Activated T-cell treated with anti-CD3 and anti-CD28 coated beads, Interleukin-2, amount 50 U/mL, for 72 hours (primary cell): ENCODE results near the gene IRF8. TPM values are rescaled to one million over a fixed set of nuclear protein-coding genes. Genes with fewer than 3 reads are reported as not detected.
"Not testable (repeated sequence)": the region's sequence is repeated elsewhere in the genome, so short reads cannot be mapped to it uniquely, and the experiment has no call there.

Experiments used
- ATAC-seq, 2 donors: fragments of 150-1000 bp; cut with Tn5 transposase; replicated peaks in 1 of 2; 2 replicates each; pipeline ENCODE4 v1.10.0; 2021; ENCODE audit warnings: moderate library complexity in 2 of 2, mild to moderate bottlenecking in 1 of 2
- DNase-seq, 2 donors: peaks; one replicate each; pipeline ENCODE4 v3.0.0; 2021 to 2022; ENCODE audit warnings: mixed read lengths in 1 of 2
- H3K27ac Mint-ChIP-seq: one replicate; pipeline ENCODE4 v1.8.0; 2022; ENCODE audit warnings: mild to moderate bottlenecking, moderate library complexity, mixed read lengths
- H3K27me3 Mint-ChIP-seq: one replicate; pipeline ENCODE4 v1.8.0; 2022; ENCODE audit warnings: low read depth, mixed read lengths
- H3K36me3 Mint-ChIP-seq, 2 donors: one replicate each; pipeline ENCODE4 v1.8.0; 2022; ENCODE audit warnings: mixed read lengths in 2 of 2, mild to moderate bottlenecking in 1 of 2; ENCODE audit not compliant: insufficient read depth in 2 of 2
- H3K4me1 Mint-ChIP-seq: one replicate; pipeline ENCODE4 v1.8.0; 2022; ENCODE audit warnings: low read depth, mixed read lengths
- H3K4me3 Mint-ChIP-seq, 2 donors: one replicate each; pipeline ENCODE4 v1.8.0; 2022; ENCODE audit warnings: mild to moderate bottlenecking in 2 of 2, mixed read lengths in 2 of 2, moderate library complexity in 2 of 2
- H3K9me3 Mint-ChIP-seq, 2 donors: one replicate each; pipeline ENCODE4 v1.8.0; 2022; ENCODE audit warnings: mixed read lengths in 2 of 2
- total RNA-seq, 2 donors: library from RNA; stranded (reverse); gene quantifications; one replicate each; pipeline ENCODE4 v1.2.3, GENCODE V29; 2022

The IRF8 gene, protein sequence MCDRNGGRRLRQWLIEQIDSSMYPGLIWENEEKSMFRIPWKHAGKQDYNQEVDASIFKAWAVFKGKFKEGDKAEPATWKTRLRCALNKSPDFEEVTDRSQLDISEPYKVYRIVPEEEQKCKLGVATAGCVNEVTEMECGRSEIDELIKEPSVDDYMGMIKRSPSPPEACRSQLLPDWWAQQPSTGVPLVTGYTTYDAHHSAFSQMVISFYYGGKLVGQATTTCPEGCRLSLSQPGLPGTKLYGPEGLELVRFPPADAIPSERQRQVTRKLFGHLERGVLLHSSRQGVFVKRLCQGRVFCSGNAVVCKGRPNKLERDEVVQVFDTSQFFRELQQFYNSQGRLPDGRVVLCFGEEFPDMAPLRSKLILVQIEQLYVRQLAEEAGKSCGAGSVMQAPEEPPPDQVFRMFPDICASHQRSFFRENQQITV
- total RNA-seq, result 10 to 100 TPM; 46.8 to 52.4 TPM

DNA sequence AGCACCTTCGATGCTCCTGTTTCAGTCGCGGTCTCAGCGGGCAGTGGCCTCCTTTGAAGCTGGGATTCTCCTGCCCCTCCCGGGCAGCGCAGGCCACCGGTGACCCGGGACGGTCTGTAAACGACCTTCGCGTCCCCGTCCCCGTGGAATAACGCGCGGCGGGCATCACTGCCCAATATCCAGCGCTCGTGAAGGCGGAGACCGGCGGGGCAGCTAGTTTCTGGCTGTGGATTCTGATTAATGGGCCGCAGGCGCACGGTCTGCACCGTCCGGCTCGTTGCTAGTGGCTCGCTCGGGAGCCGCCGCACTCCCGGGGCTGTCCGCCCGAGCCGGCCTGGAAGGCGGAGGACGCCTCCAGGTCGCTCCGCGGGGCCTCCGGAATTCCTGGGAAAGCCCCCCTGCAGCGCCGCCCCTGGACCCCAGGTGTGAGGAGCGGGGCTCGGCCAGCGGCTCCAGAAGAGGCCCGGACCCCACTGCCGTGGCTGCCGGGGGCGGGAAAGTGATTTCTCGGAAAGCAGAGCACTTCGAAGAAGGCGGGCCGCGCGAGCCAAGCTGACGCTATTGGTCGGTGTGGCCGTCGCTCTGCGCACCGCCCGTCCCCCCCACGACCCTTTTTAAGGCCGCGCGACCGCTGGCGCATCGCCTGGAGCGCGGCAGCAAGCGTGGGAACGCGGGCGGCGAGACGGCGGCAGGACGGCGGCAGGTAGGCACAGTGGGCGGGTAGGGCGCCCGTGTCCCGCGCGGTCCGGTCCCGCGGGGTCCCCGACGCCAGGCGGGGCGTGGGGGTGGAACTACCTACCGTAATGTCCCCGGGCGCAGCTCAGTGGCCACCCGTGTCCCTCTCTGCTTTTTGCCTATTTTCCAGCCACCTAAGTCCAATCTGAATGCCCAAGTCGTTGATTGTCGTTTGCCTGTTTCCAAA lies at the start of gene IRF8:
Gene IRF8 (plus strand): TSS at position 642 of the 922 bp plus-strand sequence. CDS start 3,854 bp downstream, outside the sequence.
- ATAC-seq (peak; percentile 80 to 83), DNase-seq (peak; percentile 84 to 88)
- Mint-ChIP-seq H3K4me3 (peak within 1 kb of the TSS; percentile 85 to 90), H3K27me3 (peaks cover 5% of the 10 kb centered on the region), H3K36me3 (peaks cover 10 to 16% of the 10 kb centered on the region in 2 donors), H3K27ac (peak within 1 kb of the TSS; percentile 93), H3K4me1 (peaks cover 63% of the 10 kb centered on the region), H3K9me3 (no peaks in the 10 kb centered on the region)

DNA sequence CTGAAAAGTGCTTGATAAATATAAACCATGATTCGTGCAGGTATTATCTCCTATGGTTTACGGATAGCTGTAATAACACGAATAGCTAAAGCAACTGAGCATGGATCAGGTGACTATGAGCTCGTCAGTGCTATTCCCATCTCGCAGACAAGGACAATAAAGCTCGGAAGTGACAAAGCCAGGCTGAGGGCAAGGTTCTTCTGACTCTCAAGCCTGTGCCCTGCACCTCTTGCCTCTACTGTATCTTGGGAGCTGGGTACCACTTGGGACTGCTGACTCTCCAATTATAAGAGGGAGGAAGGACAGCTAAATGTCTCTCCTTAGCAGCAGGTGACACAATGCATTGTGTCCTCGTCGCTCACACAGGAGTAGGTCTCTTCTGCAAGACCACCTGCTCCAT lies 49.6 kb upstream of the IRF8 start:
- Mint-ChIP-seq H3K27ac (no peak overlapping the region), H3K9me3 (no peaks in the 10 kb centered on the region), H3K4me3 (no peak overlapping the region), H3K4me1 (peaks cover 6% of the 10 kb centered on the region), H3K36me3 (no peaks in the 10 kb centered on the region), H3K27me3 (peaks cover 30% of the 10 kb centered on the region)
- ATAC-seq (no peak), DNase-seq (no peak)

DNA sequence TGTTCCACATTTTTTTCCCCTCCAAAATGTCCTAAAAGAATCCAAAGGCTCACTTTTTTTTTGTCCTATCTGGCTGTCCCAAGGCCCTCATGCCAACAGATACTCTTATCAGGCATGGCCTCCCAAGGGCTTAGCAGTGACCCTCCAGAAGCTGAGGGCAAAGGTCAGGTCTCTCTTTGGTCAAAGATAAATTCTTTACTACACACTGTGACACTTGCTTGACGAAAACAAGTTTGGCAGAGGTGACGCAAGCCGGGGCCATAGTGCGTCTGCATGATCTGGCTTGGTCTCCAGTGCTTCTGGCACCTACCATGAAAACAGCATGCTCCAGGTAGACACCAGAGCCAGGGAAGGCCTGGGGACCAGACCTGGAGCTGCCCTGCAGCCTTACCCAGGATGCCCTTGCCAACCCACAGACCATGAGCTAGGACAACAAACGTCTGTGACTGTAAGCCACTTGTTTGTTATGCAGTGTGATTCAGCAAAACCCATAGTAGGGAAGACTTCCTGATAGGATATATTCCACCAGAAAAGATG lies 48.5 kb upstream of the IRF8 start:
- ATAC-seq (no peak), DNase-seq (no peak)
- H3K4me1 Mint-ChIP-seq, result no peaks in the 10 kb centered on the region
- no peaks in the 10 kb centered on the region for H3K36me3 Mint-ChIP-seq
- H3K27me3 Mint-ChIP-seq, result peaks cover 21% of the 10 kb centered on the region
- H3K9me3 Mint-ChIP-seq, result no peaks in the 10 kb centered on the region
- no peak overlapping the region for H3K27ac Mint-ChIP-seq
- no peak overlapping the region for H3K4me3 Mint-ChIP-seq

DNA sequence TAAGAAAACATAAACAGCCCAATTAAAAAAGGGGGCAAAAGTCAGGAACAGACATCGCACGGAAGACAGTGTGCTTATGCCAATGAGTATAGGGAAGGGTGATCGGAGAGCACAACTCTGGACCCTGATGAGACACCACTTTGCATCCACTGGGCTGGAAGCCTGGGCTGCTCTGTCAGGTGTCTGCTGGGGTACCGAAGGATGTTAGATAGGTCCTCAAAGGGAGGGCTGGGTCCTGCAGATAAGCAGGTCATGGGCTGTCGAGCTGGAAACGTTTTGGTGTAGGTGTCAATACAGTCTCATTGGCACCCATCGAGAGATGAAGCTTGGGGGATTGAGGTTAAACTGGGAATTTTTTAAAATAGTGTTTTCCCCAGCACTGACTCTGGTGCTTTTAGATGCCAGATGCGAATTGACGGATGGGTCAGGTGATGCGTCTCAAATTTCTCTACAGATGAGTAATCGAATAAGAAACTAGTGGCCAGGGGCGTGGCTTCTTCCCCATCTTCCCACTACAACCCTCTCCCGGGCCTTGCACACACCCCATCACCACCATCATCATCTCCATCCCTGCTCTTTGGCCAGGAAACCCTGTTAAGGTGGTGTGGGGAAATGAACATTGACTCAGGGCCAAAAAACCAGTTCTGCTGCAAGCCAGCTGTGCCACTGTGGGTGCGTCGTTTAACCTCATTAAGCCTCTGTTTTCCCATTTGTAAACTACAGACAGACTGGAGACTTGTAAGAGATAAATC lies 47.8 kb upstream of the IRF8 start:
- Mint-ChIP-seq H3K4me1 (peaks cover 6% of the 10 kb centered on the region), H3K27ac (no peak overlapping the region), H3K27me3 (peaks cover 21% of the 10 kb centered on the region), H3K4me3 (no peak overlapping the region), H3K9me3 (peaks cover 2 to 3% of the 10 kb centered on the region in 2 donors), H3K36me3 (peaks cover 0 to 3% of the 10 kb centered on the region in 2 donors)
- no peak for DNase-seq
- no peak for ATAC-seq

DNA sequence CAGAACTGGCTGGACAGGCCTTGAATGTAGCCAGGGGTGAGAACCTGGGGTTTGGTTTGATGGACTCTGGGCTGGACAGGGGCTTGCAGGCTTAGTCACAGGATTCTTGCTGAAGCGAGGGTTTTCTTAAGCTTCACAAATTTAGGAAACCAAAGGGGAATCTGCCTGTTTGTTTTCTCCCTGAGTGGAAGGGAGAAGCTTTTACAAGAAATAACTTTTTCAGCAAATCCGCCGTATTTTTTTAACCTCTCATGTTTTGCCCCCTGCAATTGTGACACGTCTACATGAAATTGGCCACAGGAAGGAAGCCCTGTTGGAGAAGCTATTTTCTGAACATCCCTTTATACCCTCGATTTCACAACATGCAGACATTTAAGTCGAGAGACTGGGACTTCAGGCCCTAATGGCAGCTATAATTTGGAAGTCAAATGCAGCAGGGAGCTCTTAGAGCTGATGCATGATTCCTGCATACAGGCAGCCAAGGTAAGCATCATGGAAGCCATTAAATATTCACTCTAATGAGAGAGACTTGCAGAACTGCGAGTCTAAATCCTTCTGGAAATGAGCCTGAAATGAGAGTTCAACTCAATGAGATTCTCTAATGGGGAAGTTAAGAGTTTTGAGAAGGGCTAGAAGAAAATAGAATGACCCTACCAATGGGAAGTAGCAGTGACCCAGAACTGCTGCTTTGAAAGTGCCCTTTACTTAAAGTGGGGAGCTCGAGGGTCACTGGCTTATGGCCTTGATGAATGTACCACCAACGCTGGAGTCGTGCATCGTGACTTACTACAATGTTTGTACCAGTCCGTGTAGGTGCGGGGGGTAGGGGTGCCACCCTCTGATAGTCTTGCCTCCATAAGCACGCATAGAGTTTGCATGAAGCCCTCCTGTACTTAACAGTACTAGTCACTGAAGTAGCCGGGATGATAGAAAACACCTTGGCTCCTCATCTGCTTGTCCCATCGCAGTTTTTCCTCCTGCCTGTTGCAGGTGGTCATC lies 45.1 kb upstream of the IRF8 start:
- peaks cover 13% of the 10 kb centered on the region for H3K4me1 Mint-ChIP-seq
- no peak overlapping the region for H3K27ac Mint-ChIP-seq
- H3K4me3 Mint-ChIP-seq, result no peak overlapping the region
- H3K9me3 Mint-ChIP-seq, result peaks cover 2 to 3% of the 10 kb centered on the region in 2 donors
- ATAC-seq, result no peak
- peaks cover 0 to 3% of the 10 kb centered on the region in 2 donors for H3K36me3 Mint-ChIP-seq
- H3K27me3 Mint-ChIP-seq, result peaks cover 13% of the 10 kb centered on the region
- DNase-seq, result no peak

DNA sequence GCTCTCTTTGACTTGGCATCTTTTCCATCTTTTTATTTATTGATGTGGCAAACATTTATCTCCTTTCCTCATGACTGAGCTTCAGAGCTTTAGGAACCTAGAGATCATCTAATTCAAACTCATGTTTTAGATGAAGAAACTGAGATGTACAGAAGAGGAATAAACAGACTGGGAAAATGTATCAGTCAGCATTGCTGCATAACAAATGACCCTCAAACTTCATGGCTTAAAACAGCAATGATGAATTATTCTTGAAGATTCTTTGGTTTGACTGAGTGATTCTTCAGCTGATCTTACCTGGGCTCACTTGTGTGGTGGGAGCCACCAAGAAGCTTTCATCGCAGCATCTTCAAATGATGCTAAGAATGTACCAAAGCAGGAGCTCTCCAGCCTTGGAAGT lies 44.0 kb upstream of the IRF8 start:
- peaks cover 0 to 3% of the 10 kb centered on the region in 2 donors for H3K36me3 Mint-ChIP-seq
- DNase-seq (no peak), ATAC-seq (no peak)
- H3K27me3 Mint-ChIP-seq, result peaks cover 19% of the 10 kb centered on the region
- H3K4me3 Mint-ChIP-seq, result no peak overlapping the region
- H3K4me1 Mint-ChIP-seq, result peaks cover 23% of the 10 kb centered on the region
- peaks cover 2 to 3% of the 10 kb centered on the region in 2 donors for H3K9me3 Mint-ChIP-seq
- no peak overlapping the region for H3K27ac Mint-ChIP-seq

DNA sequence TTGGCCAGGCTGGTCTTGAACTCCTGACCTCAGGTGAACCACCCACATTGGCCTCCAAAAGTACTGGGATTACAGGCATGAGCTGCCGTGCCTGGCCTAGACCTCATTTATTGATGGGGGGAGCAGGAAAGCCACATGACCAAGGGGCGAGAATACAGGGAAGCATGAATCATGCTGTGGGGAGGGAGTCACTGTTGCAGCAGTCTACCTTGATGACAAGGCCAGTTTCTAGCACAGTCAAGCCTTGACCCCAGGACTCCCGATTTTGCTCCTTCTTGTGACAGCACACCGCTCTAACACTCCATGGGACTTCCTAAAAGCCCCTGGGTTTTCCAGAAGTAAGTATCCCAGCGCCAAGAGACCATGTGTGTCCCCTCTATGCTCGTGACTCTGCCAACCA lies 42.9 kb upstream of the IRF8 start:
- H3K27ac Mint-ChIP-seq, result no peak overlapping the region
- peaks cover 31% of the 10 kb centered on the region for H3K4me1 Mint-ChIP-seq
- H3K9me3 Mint-ChIP-seq, result peaks cover 2 to 3% of the 10 kb centered on the region in 2 donors
- no peak overlapping the region for H3K4me3 Mint-ChIP-seq
- peaks cover 0 to 3% of the 10 kb centered on the region in 2 donors for H3K36me3 Mint-ChIP-seq
- ATAC-seq (peak in 1 of 2 donors; percentile 38), DNase-seq (no peak)
- H3K27me3 Mint-ChIP-seq, result peaks cover 19% of the 10 kb centered on the region

DNA sequence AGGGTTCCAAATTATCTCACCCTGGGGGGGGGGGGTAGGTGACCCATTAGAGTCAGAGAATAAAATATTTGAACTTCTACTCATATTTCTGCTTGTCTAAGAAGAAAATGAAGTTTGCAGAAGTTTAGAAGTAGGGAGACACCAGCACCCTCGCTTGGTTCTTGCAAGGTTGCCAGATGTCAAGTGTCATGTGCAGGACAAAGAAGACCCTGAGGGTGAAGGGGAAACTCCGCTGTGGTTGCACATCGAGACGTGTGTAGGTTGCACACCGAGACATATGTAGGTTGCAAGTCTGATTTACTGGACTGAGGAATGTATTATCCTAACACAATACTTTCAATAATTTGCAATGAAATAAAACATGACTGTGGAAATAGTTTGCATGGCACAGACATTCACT lies 42.4 kb upstream of the IRF8 start:
- DNase-seq (no peak), ATAC-seq (no peak)
- Mint-ChIP-seq H3K36me3 (peaks cover 0 to 3% of the 10 kb centered on the region in 2 donors), H3K27ac (no peak overlapping the region), H3K27me3 (peaks cover 16% of the 10 kb centered on the region), H3K4me1 (peaks cover 31% of the 10 kb centered on the region), H3K9me3 (peaks cover 2 to 3% of the 10 kb centered on the region in 2 donors), H3K4me3 (no peak overlapping the region)

DNA sequence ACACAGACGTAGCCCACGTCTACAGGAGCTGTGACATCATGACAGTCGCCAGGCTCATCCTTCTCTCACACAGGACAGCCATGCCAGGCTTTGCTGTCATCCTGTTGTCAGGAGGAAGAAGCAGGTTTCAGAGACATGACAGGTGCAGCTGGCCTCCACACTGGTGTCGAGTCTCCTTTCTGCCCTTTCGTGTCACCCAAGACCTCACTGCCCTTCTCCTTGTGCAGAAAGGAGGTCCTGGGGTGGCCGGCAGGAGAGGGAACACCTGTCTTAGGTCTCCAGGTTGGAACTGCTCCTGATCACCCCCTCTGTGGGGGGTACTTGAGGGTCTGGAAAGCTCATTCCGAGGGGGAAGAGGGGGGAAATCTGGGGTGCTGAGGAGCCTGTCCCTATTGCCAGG lies 41.6 kb upstream of the IRF8 start:
- H3K4me1 Mint-ChIP-seq, result peaks cover 31% of the 10 kb centered on the region
- ATAC-seq, result no peak

DNA sequence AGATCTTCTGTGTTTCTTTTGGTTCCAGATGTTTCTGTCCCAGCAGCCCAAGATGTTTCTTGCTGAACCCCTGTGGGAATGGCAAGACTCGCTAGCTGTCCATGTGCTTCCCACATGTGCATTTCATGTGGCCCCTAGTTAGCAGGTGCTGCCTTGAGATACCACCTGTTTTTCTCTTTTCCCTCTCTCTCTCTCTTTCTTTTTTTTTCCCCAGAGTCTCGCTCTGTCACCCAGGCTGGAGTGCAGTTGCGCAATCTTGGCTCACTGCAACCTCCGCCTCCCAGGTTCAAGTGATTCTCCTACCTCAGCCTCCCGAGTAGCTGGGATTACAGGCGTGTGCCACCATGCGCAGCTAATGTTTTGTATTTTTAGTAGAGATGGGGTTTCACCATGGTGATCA lies 40.4 kb upstream of the IRF8 start:
- not testable (repeated sequence) for H3K27ac Mint-ChIP-seq, ATAC-seq, DNase-seq, H3K4me3 Mint-ChIP-seq, H3K9me3 Mint-ChIP-seq, H3K36me3 Mint-ChIP-seq
- H3K4me1 Mint-ChIP-seq, result peaks cover 31% of the 10 kb centered on the region
- peaks cover 17% of the 10 kb centered on the region for H3K27me3 Mint-ChIP-seq

More for the DNA sequence above, 41.6 kb upstream of the IRF8 start:
- peaks cover 2 to 3% of the 10 kb centered on the region in 2 donors for H3K9me3 Mint-ChIP-seq
- DNase-seq, result no peak
- H3K36me3 Mint-ChIP-seq, result peaks cover 0 to 3% of the 10 kb centered on the region in 2 donors
- peaks cover 13% of the 10 kb centered on the region for H3K27me3 Mint-ChIP-seq
- no peak overlapping the region for H3K4me3 Mint-ChIP-seq
- H3K27ac Mint-ChIP-seq, result no peak overlapping the region

DNA sequence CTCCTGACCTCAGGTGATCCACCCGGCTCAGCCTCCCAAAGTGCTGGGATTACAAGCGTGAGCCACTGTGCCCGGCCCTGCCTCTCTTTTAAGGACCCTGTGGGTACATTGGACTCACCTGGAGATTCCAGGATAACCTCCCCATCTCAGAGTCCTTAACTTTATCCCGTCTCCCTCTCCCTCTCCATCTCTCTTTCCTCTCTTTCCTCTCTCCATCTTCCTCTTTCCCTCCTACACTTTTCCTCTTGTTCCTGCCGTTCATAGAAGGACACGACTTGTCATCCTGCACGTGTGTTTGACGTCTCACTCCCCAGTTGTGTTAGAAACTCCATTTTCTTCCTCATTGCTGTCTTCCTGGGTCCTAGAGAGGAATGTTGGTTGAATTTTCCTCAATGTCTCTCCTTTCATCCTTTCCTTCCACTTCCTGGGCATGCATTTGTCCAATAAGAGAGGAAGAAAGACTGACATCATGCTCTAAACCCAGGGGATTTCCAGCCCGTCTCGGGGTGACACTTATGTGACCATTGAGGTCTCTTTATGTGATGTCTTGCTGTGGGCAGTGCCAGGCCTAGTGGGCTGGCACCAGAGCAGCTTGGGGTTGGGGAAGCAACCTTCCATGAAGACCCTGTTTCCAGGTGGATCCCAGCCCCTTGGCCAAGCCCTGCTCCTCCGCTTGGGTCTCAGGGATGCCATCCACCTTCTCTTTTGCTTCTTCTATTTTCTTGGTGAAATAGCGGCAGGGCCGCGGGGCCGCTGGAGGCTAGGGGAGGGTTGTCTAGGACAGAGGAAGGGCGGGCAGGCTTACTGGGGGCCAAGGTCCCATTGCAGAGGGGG lies 39.8 kb upstream of the IRF8 start:
- Mint-ChIP-seq H3K27ac (no peak overlapping the region), H3K27me3 (peaks cover 23% of the 10 kb centered on the region), H3K9me3 (peaks cover 5% of the 10 kb centered on the region in 2 donors), H3K4me1 (peaks cover 31% of the 10 kb centered on the region), H3K36me3 (peaks cover 0 to 3% of the 10 kb centered on the region in 2 donors), H3K4me3 (no peak overlapping the region)
- no peak for DNase-seq
- ATAC-seq, result no peak
